ENCODE measurements around the gene CHMP3.

Gene CHMP3

GRCh38 chr2:86464652-86465051, 98.6 kb downstream of the CHMP3 start:
- Histone ChIP-seq H3K4me1 (no peaks in the 10 kb centered on the region), H3K36me3 (ENCODE audit: control insufficient read depth, insufficient read depth, low read length) (no peaks in the 10 kb centered on the region), H3K4me3 (ENCODE audit: low read depth, low read length) (no peak overlapping the region), H3K9me3 (ENCODE audit: control insufficient read depth, low read length) (no peaks in the 10 kb centered on the region), H3K27ac (no peak overlapping the region), H2AFZ (no peak overlapping the region), H3K4me2 (ENCODE audit: low read length) (no peak overlapping the region), H3K79me2 (peaks cover 8% of the 10 kb centered on the region), H3K9ac (no peak overlapping the region), H3K27me3 (ENCODE audit: control insufficient read depth, insufficient read depth, low read length) (no peaks in the 10 kb centered on the region)
- no peak for TF ChIP-seq CTCF (IDR thresholded peaks at IDR 0.05)

GRCh38 chr2:86461042-86461743, 102.0 kb downstream of the CHMP3 start:
- H3K4me2 ChIP-seq (ENCODE audit: low read length) = no peak overlapping the region
- H3K4me3 ChIP-seq (ENCODE audit: low read depth, low read length) = no peak overlapping the region
- no peaks in the 10 kb centered on the region for H3K27me3 ChIP-seq (ENCODE audit: control insufficient read depth, insufficient read depth, low read length)
- H3K36me3 ChIP-seq (ENCODE audit: control insufficient read depth, insufficient read depth, low read length) = no peaks in the 10 kb centered on the region
- H3K9me3 ChIP-seq (ENCODE audit: control insufficient read depth, low read length) = no peaks in the 10 kb centered on the region
- H3K4me1 ChIP-seq = no peaks in the 10 kb centered on the region
- peaks cover 28% of the 10 kb centered on the region for H3K79me2 ChIP-seq
- no peak overlapping the region for H3K9ac ChIP-seq
- TF ChIP-seq CTCF (IDR thresholded peaks at IDR 0.05) = no peak
- H3K27ac ChIP-seq = no peak overlapping the region
- H2AFZ ChIP-seq = no peak overlapping the region

GRCh38 chr2:86455181-86455580, 108.1 kb downstream of the CHMP3 start:
- Histone ChIP-seq H3K27ac (no peak overlapping the region), H3K4me1 (peaks cover 10% of the 10 kb centered on the region), H3K9me3 (ENCODE audit: control insufficient read depth, low read length) (no peaks in the 10 kb centered on the region), H3K36me3 (ENCODE audit: control insufficient read depth, insufficient read depth, low read length) (no peaks in the 10 kb centered on the region), H3K4me3 (ENCODE audit: low read depth, low read length) (no peak overlapping the region), H3K4me2 (ENCODE audit: low read length) (no peak overlapping the region), H2AFZ (no peak overlapping the region), H3K79me2 (peaks cover 29% of the 10 kb centered on the region), H3K27me3 (ENCODE audit: control insufficient read depth, insufficient read depth, low read length) (no peaks in the 10 kb centered on the region), H3K9ac (no peak overlapping the region)
- no peak for TF ChIP-seq CTCF (IDR thresholded peaks at IDR 0.05)

- TF ChIP-seq CTCF (IDR thresholded peaks at IDR 0.05) = no peak
- no peak overlapping the region for H2AFZ ChIP-seq
- H3K27ac ChIP-seq = no peak overlapping the region
- H3K27me3 ChIP-seq (ENCODE audit: control insufficient read depth, insufficient read depth, low read length) = no peaks in the 10 kb centered on the region
- H3K4me3 ChIP-seq (ENCODE audit: low read depth, low read length) = no peak overlapping the region
- H3K4me2 ChIP-seq (ENCODE audit: low read length) = no peak overlapping the region
- peaks cover 25% of the 10 kb centered on the region for H3K79me2 ChIP-seq
- no peaks in the 10 kb centered on the region for H3K9me3 ChIP-seq (ENCODE audit: control insufficient read depth, low read length)
- peaks cover 11% of the 10 kb centered on the region for H3K4me1 ChIP-seq
- H3K36me3 ChIP-seq (ENCODE audit: control insufficient read depth, insufficient read depth, low read length) = no peaks in the 10 kb centered on the region
- no peak overlapping the region for H3K9ac ChIP-seq
These were observed 109.0 kb downstream of the CHMP3 start for GRCh38 chr2:86454238-86454637.

GRCh38 chr2:86453836-86454235, 109.4 kb downstream of the CHMP3 start:
- no peak for TF ChIP-seq CTCF (IDR thresholded peaks at IDR 0.05)
- Histone ChIP-seq H3K36me3 (ENCODE audit: control insufficient read depth, insufficient read depth, low read length) (no peaks in the 10 kb centered on the region), H3K27ac (no peak overlapping the region)

More at GRCh38 chr2:86453836-86454235, 109.4 kb downstream of the CHMP3 start:
- Histone ChIP-seq H3K9ac (no peak overlapping the region), H3K79me2 (peaks cover 24% of the 10 kb centered on the region), H3K9me3 (ENCODE audit: control insufficient read depth, low read length) (no peaks in the 10 kb centered on the region), H3K27me3 (ENCODE audit: control insufficient read depth, insufficient read depth, low read length) (no peaks in the 10 kb centered on the region), H3K4me2 (ENCODE audit: low read length) (no peak overlapping the region), H3K4me3 (ENCODE audit: low read depth, low read length) (no peak overlapping the region), H3K4me1 (peaks cover 11% of the 10 kb centered on the region), H2AFZ (no peak overlapping the region)
